Ascending aorta (tissue), 2 donors: ENCODE data around the gene AOC3. TPM values are rescaled to one million over a fixed set of nuclear protein-coding genes. Genes with fewer than 3 reads are reported as not detected.
A peak's percentile ranks its signal among the peaks of the same experiment; 100 is the strongest.

Source experiments
- DNase-seq, 2 donors: peaks; one replicate each; pipeline ENCODE4 v3.0.0-alpha.2; 2019; ENCODE audit warnings: low spot score in 2 of 2
- H3K27ac ChIP-seq, 2 donors: fragments of 200-600 bp; sonication (generic); one replicate each; pipeline ENCODE4 v1.5.1; 2016 to 2017; ENCODE audit warnings: mild to moderate bottlenecking in 1 of 2
- H3K27me3 ChIP-seq: fragments of 200-600 bp; sonication (generic); one replicate; pipeline ENCODE4 v1.5.1; 2017
- H3K36me3 ChIP-seq, 2 donors: fragments of 200-600 bp; sonication (generic); one replicate each; pipeline ENCODE4 v1.5.1; 2016
- H3K4me1 ChIP-seq, 2 donors: fragments of 200-600 bp; sonication (generic); one replicate each; pipeline ENCODE4 v1.5.1; 2016 to 2017; ENCODE audit warnings: mild to moderate bottlenecking in 1 of 2
- H3K4me3 ChIP-seq, 2 donors: fragments of 200-600 bp; sonication (generic); one replicate each; pipeline ENCODE4 v1.5.1; 2016 to 2017; ENCODE audit warnings: mild to moderate bottlenecking in 1 of 2
- H3K9me3 ChIP-seq, 2 donors: fragments of 200-600 bp; sonication (generic); one replicate each; pipeline ENCODE4 v1.5.1; 2016
- CTCF ChIP-seq, 3 experiments: fragments of 200-600 bp in 2 of 3; fragments of 450-650 bp in 1 of 3; sonication (generic) in 2 of 3; IDR thresholded peaks; one replicate each; pipeline ENCODE4 v1.5.1; 2016 to 2019; ENCODE audit warnings: antibody characterized with exemption in 3 of 3, mild to moderate bottlenecking in 1 of 3, moderate library complexity in 1 of 3
- intact Hi-C: fragments of 100-400 bp; cut with DNase I; formaldehyde crosslinking; loops from one replicate; pipeline ENCODE4 v1.15.1; 2023
- total RNA-seq: library from RNA; depleted of rRNA; stranded (reverse); fragments of >200 nt; gene quantifications from one replicate; pipeline ENCODE4 v1.1.0, GENCODE V29; 2016

The AOC3 gene
- total RNA-seq, 1 donor from 2014 or later, result 128 TPM

DNA sequence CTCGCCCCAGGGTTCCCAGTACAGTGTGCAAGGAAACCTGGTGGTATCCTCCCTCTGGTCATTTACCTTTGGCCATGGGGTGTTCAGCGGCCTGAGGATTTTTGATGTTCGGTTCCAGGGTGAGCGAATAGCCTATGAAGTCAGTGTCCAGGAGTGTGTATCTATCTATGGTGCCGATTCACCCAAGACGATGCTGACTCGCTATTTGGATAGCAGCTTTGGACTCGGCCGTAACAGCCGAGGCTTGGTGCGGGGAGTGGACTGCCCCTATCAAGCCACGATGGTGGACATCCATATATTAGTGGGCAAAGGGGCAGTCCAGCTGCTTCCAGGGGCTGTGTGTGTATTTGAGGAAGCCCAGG is 5.5 kb upstream of the AOC3 start:
- intact Hi-C loops, result loop anchor here (10.0 kb wide), 1 partner anchor 149 kb away; the partner anchor contains the start of gene RPL27
- H3K4me3 ChIP-seq, result no peak overlapping the region
- peaks cover 35 to 47% of the 10 kb centered on the region in 2 donors for H3K36me3 ChIP-seq
- H3K27me3 ChIP-seq, result no peaks in the 10 kb centered on the region
- peaks cover 0 to 9% of the 10 kb centered on the region in 2 donors for H3K4me1 ChIP-seq
- H3K27ac ChIP-seq, result peak overlapping the region in 1 of 2 donors; percentile 57
- no peaks in the 10 kb centered on the region for H3K9me3 ChIP-seq
- TF ChIP-seq CTCF (IDR thresholded peaks at IDR 0.05), result no peak
- peak in 1 of 2 donors; percentile 51 for DNase-seq

- Histone ChIP-seq H3K4me3 (no peak overlapping the region), H3K27me3 (no peaks in the 10 kb centered on the region), H3K27ac (peak overlapping the region; percentile 22 to 57), H3K4me1 (peaks cover 0 to 12% of the 10 kb centered on the region in 2 donors), H3K9me3 (no peaks in the 10 kb centered on the region), H3K36me3 (peaks cover 32 to 42% of the 10 kb centered on the region in 2 donors)
- no peak for TF ChIP-seq CTCF (IDR thresholded peaks at IDR 0.05)
- peak in 1 of 2 donors; percentile 65 for DNase-seq
- intact Hi-C loops, result loop anchor here (10.0 kb wide), 1 partner anchor 149 kb away; the partner anchor contains the start of gene RPL27
Measured at GRCh38 chr17:42845918-42846593, 4.9 kb upstream of the AOC3 start.

GRCh38 chr17:42846594-42847280 is 4.3 kb upstream of the AOC3 start:
- no peak for TF ChIP-seq CTCF (IDR thresholded peaks at IDR 0.05)
- DNase-seq, result no peak
- intact Hi-C loops, result loop anchor here (10.0 kb wide), 1 partner anchor 148 kb away; the partner anchor contains the start of gene RPL27
- Histone ChIP-seq H3K36me3 (peaks cover 26 to 35% of the 10 kb centered on the region in 2 donors), H3K4me1 (peaks cover 0 to 12% of the 10 kb centered on the region in 2 donors), H3K9me3 (no peaks in the 10 kb centered on the region), H3K27ac (peak overlapping the region; percentile 22 to 57), H3K4me3 (no peak overlapping the region), H3K27me3 (no peaks in the 10 kb centered on the region)

DNA sequence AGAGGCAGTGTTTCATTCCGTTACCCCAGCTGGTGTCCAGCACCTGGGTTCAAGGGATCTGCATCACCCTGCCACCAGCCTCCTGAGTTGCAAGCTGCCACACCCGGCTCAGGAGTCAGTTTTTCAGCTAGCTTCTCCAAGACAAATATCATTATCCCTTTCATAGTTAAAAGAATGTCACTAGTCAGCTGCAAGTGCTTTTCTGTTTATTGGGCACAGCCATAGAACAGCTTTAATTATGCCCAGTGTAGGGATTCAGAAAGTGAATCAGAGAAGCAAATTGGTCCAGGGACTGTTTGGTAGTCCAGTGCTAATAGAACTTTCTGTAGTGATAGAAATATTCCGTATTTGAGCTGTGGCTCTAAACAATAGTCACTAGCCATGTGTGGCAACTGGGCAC is 2.9 kb upstream of the AOC3 start:
- peak in 1 of 2 donors; percentile 40 for DNase-seq
- H3K27ac ChIP-seq, result no peak overlapping the region
- no peaks in the 10 kb centered on the region for H3K27me3 ChIP-seq
- H3K4me1 ChIP-seq, result peaks cover 0 to 12% of the 10 kb centered on the region in 2 donors
- intact Hi-C loops, result loop anchor here (10.0 kb wide), 1 partner anchor 147 kb away; the partner anchor contains the start of gene RPL27
- H3K9me3 ChIP-seq, result no peaks in the 10 kb centered on the region
- peaks cover 15 to 23% of the 10 kb centered on the region in 2 donors for H3K36me3 ChIP-seq
- no peak for TF ChIP-seq CTCF (IDR thresholded peaks at IDR 0.05)
- H3K4me3 ChIP-seq, result no peak overlapping the region

DNA sequence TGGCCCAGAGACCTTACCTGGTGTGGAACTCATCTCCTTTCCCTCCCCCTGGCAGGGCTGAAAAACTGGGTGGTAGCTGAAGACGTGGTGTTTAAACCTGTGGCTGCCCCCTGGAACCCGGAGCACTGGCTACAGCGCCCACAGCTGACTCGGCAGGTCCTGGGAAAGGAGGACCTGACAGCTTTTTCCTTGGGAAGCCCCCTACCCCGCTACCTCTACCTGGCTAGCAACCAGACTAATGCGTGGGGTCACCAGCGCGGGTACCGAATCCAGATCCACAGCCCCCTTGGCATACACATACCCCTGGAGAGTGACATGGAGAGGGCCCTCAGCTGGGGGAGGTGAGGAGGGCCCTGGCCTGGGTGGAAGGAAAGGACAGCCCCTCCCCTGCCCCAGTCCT is 2.0 kb upstream of the AOC3 start:
- Histone ChIP-seq H3K27me3 (no peaks in the 10 kb centered on the region), H3K4me1 (peaks cover 0 to 12% of the 10 kb centered on the region in 2 donors), H3K27ac (no peak overlapping the region), H3K9me3 (no peaks in the 10 kb centered on the region), H3K36me3 (peaks cover 12 to 18% of the 10 kb centered on the region in 2 donors), H3K4me3 (no peak overlapping the region)
- intact Hi-C loops, result loop anchor here (10.0 kb wide), 1 partner anchor 146 kb away; the partner anchor contains the start of gene RPL27
- TF ChIP-seq CTCF (IDR thresholded peaks at IDR 0.05), result no peak
- no peak for DNase-seq
